Measurements from ENCODE around the gene NSG2. TPM values are rescaled to one million over a fixed set of nuclear protein-coding genes. Genes with fewer than 3 reads are reported as not detected.

NSG2 gene
- total RNA-seq, 1 experiment from 2014 or later: not detected

GRCh38 chr5:174149989-174150388 lies 104.5 kb downstream of the NSG2 start:
- DNase-seq (ENCODE audit: low spot score): no peak

GRCh38 chr5:174151599-174152181 lies 106.2 kb downstream of the NSG2 start:
- DNase-seq (ENCODE audit: low spot score): no peak

GRCh38 chr5:174154559-174154958 lies 109.1 kb downstream of the NSG2 start:
- DNase-seq (ENCODE audit: low spot score): no peak

- no peak for DNase-seq (ENCODE audit: low spot score)
Observed at GRCh38 chr5:174155281-174155680, 109.8 kb downstream of the NSG2 start.

GRCh38 chr5:174155706-174156105 lies 110.2 kb downstream of the NSG2 start:
- no peak for DNase-seq (ENCODE audit: low spot score)

GRCh38 chr5:174157048-174157447 lies 111.5 kb downstream of the NSG2 start:
- no peak for DNase-seq (ENCODE audit: low spot score)

Other genes starting within 250 kb of the NSG2 start
- 24.8 and 25.9 TPM in 2 replicates for gene CPEB4, start 157.4 kb upstream of the NSG2 start, total RNA-seq (2014; rRNA removed; shearing (Covaris generic))
- gene C5orf47, start 56.5 kb upstream of the NSG2 start, total RNA-seq (2014; rRNA removed; shearing (Covaris generic)): not detected in 2 replicates

Measured in A172 (cell line).